Measurements from ENCODE around the gene TUBA4B.
"Not testable (repeated sequence)": the region's sequence is repeated elsewhere in the genome, so short reads cannot be mapped to it uniquely, and the experiment has no call there.

TUBA4B gene

GRCh38 chr2:219308142-219309101 is 55.4 kb downstream of the TUBA4B start:
- DNase-seq (ENCODE audit: low read depth, low spot score): no peak
- no peak overlapping the region for H3K27ac ChIP-seq

GRCh38 chr2:219309278-219309677 is 56.2 kb downstream of the TUBA4B start, which contains the start of gene PTPRN:
Gene PTPRN, minus strand, starts transcription at chr2:219309401. Its CDS starts 69 bp downstream, at chr2:219309332.
- DNase-seq (ENCODE audit: low read depth, low spot score): no peak
- H3K27ac ChIP-seq: no peak within 1 kb of the TSS

- DNase-seq (ENCODE audit: low read depth, low spot score); H3K27ac ChIP-seq: not testable (repeated sequence)
These were observed 59.7 kb downstream of the TUBA4B start for GRCh38 chr2:219312683-219313263.

GRCh38 chr2:219314804-219315468 is 61.9 kb downstream of the TUBA4B start:
- no peak overlapping the region for H3K27ac ChIP-seq
- DNase-seq (ENCODE audit: low read depth, low spot score): no peak
